K562 (cell line): ENCODE data around the gene PIAS3. TPM values are rescaled to one million over a fixed set of nuclear protein-coding genes. Genes with fewer than 3 reads are reported as not detected.
A peak's percentile ranks its signal among the peaks of the same experiment; 100 is the strongest.

Experiments used
- DMBX1 ChIP-seq: fragments of 250-450 bp; sonication (Bioruptor Pico); IDR thresholded peaks from 2 replicates; pipeline ENCODE4 v1.8.0; 2022; ENCODE audit warnings: inconsistent platforms, mild to moderate bottlenecking, moderate library complexity, borderline replicate concordance
- EWSR1 ChIP-seq: fragments of 450-650 bp; IDR thresholded peaks from 2 replicates; pipeline ENCODE4 v1.6.1; 2018; ENCODE audit warnings: borderline replicate concordance, mild to moderate bottlenecking, low read depth, moderate library complexity; ENCODE audit not compliant: partially characterized antibody
- FOXJ2 ChIP-seq: fragments of 200-800 bp; sonication (Bioruptor generic); IDR thresholded peaks from 2 replicates; pipeline ENCODE4 v1.6.1; 2016; ENCODE audit warnings: missing genetic modification characterization, missing compliant biosample characterization
- FOXJ3 ChIP-seq: sonication (generic); formaldehyde crosslinking; IDR thresholded peaks from 2 replicates; pipeline ENCODE4 v1.4.0; 2020; ENCODE audit warnings: mild to moderate bottlenecking, missing genetic modification reagents
- HDGF ChIP-seq: fragments of 450-650 bp; IDR thresholded peaks from 2 replicates; pipeline ENCODE4 v1.6.1; 2016
- IRF2 ChIP-seq: sonication (generic); formaldehyde crosslinking; IDR thresholded peaks from 2 replicates; pipeline ENCODE4 v1.8.1; 2022; ENCODE audit warnings: mild to moderate bottlenecking, missing genetic modification reagents
- MCM5 ChIP-seq: fragments of 450-650 bp; IDR thresholded peaks from 2 replicates; pipeline ENCODE4 v1.6.1; 2016; ENCODE audit warnings: low read depth
- NFRKB ChIP-seq: fragments of 450-650 bp; IDR thresholded peaks from 2 replicates; pipeline ENCODE4 v1.6.1; 2016; ENCODE audit warnings: low read depth
- PPARD ChIP-seq: fragments of 250-450 bp; sonication (Bioruptor Pico); IDR thresholded peaks from 2 replicates; pipeline ENCODE4 v1.8.0; 2022; ENCODE audit warnings: inconsistent platforms, mild to moderate bottlenecking, moderate library complexity
- RAD21 ChIP-seq, 2 experiments: fragments of 250-450 bp in 1 of 2; fragments of 450-650 bp in 1 of 2; sonication (Bioruptor Pico) in 1 of 2; formaldehyde crosslinking in 1 of 2; IDR thresholded peaks in 1 of 2; conservative IDR thresholded peaks in 1 of 2; 2 replicates each; pipeline versions ENCODE4 v1.4.0 to v1.8.0; 2020 to 2022; ENCODE audit warnings: mild to moderate bottlenecking in 2 of 2, moderate library complexity in 1 of 2
- RBM39 ChIP-seq: fragments of 200-400 bp; formaldehyde crosslinking; optimal IDR thresholded peaks from 2 replicates; pipeline ENCODE3; 2018; ENCODE audit warnings: low read depth, low read length
- SAFB ChIP-seq: fragments of 200-400 bp; formaldehyde crosslinking; IDR thresholded peaks from 2 replicates; pipeline ENCODE4 v1.6.1; 2017; ENCODE audit warnings: low read depth, low read length, borderline replicate concordance
- SAFB2 ChIP-seq: fragments of 200-400 bp; formaldehyde crosslinking; IDR thresholded peaks from 2 replicates; pipeline ENCODE4 v1.6.1; 2018; ENCODE audit warnings: borderline replicate concordance, low read length, low read depth, moderate library complexity; ENCODE audit not compliant: severe bottlenecking
- SMARCA4 ChIP-seq: fragments of 450-650 bp; IDR thresholded peaks from 2 replicates; pipeline ENCODE4 v1.6.1; 2016
- SMC3 ChIP-seq: conservative IDR thresholded peaks from 2 replicates; pipeline ENCODE4 v1.6.1; 2011; ENCODE audit warnings: low read depth, low read length, improper control_type of control experiment; ENCODE audit not compliant: insufficient read depth
- THRAP3 ChIP-seq: fragments of 450-650 bp; IDR thresholded peaks from 2 replicates; pipeline ENCODE4 v1.6.1; 2016; ENCODE audit warnings: mild to moderate bottlenecking, inconsistent platforms, borderline replicate concordance
- WHSC1 ChIP-seq: IDR thresholded peaks from one replicate; pipeline ENCODE4 v1.6.1; 2012; ENCODE audit warnings: low read length, control low read depth, inconsistent platforms
- ZNF184 ChIP-seq: sonication (generic); formaldehyde crosslinking; IDR thresholded peaks from 2 replicates; pipeline ENCODE4 v1.5.0; 2020; ENCODE audit warnings: missing genetic modification reagents
- ZNF224 ChIP-seq: sonication (generic); formaldehyde crosslinking; IDR thresholded peaks from 2 replicates; pipeline ENCODE4 v1.8.0; 2022; ENCODE audit warnings: mild to moderate bottlenecking, missing genetic modification reagents
- ZNF408 ChIP-seq: fragments of 250-450 bp; sonication (Bioruptor Pico); IDR thresholded peaks from 2 replicates; pipeline ENCODE4 v1.4.0; 2020; ENCODE audit warnings: low read depth, mild to moderate bottlenecking, moderate library complexity
- ZNF57 ChIP-seq: fragments of 450-650 bp; formaldehyde crosslinking; IDR thresholded peaks from 2 replicates; pipeline ENCODE4 v1.4.0; 2020; ENCODE audit warnings: mild to moderate bottlenecking, moderate library complexity
- ZNF717 ChIP-seq: fragments of 250-450 bp; sonication (Bioruptor Pico); IDR thresholded peaks from 2 replicates; pipeline ENCODE4 v1.5.0; 2021
- polyA plus RNA-seq, 8 experiments: library from polyadenylated mRNA; depleted of rRNA in 4 of 8; stranded (reverse) in 5 of 8; unstranded in 3 of 8; fragments of >200 nt; fragmentation: Nextera tagmentation in 2 of 8; fragmentation: Illumina TruSeq in 1 of 8; extraction: Ambion mirVana in 2 of 8; extraction: Trizol in 1 of 8; gene quantifications; 2 replicates each; pipeline versions ENCODE4 v1.2.1 to v1.2.3, GENCODE V29; 2011 to 2014; ENCODE audit warnings: inconsistent platforms in 1 of 8, missing spikeins in 1 of 8
- total RNA-seq, 7 experiments: library from RNA; depleted of rRNA in 6 of 7; stranded (reverse); fragments of >200 nt in 6 of 7; fragmentation: Illumina TruSeq in 2 of 7; extraction: Trizol in 2 of 7; gene quantifications; 2 replicates each; pipeline versions ENCODE4 v1.2.1 to v1.2.3, GENCODE V29; 2011 to 2021; ENCODE audit warnings: low replicate concordance in 1 of 7
- TF ChIP-seq, protein P1 (sequence below): sonication (generic); formaldehyde crosslinking; IDR thresholded peaks from 2 replicates; pipeline ENCODE4 v1.8.0; 2023; ENCODE audit warnings: mild to moderate bottlenecking, missing genetic modification reagents
- TF ChIP-seq, protein P2 (sequence below): fragments of 250-450 bp; sonication (Bioruptor Pico); IDR thresholded peaks from 2 replicates; pipeline ENCODE4 v1.5.0; 2021
- TF ChIP-seq, protein P3 (sequence below): sonication (generic); formaldehyde crosslinking; IDR thresholded peaks from 2 replicates; pipeline ENCODE4 v1.9.0; 2022; ENCODE audit warnings: mild to moderate bottlenecking, missing genetic modification reagents

PIAS3 gene
- total and polyA plus RNA-seq, 9 of the 15 experiments (the other 6 are each of a cell fraction or from before 2014, with no cell fraction given) = 1.1 to 25.6 (median 7.9) TPM

DNA sequence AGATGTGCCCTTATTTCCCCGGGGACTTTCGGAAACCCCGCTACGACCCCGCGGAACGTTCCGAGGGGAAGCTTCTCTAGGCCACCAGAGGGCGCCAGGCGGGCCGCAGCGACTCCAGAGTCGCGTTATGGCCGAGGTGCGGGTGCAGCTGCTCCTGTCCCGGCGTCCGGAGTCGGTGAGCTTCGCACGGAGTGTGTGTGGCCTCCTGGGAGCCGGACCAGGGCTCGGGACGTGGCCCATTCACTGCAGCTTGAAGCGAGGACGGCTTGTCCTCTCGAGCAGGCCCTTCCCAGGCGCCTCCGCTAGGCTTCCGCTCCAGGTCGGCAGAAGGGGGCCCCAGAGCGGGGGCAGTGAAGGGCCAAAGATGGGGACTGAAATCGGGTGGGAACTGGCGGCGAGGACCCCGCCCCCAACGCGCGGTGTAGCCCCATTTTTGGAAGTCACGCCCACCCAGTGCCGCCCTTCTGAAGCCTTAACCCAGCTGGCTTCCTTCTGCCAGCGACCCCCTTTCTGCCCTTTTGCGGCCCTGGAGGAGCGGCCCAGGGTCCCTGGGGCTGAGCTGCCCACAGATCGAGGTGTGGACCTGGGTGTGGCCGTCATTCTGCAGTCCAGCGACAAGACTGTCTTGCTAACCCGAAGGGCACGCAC, 13.2 kb downstream of the PIAS3 start, which contains the start of gene NUDT17 (continued):
- TF ChIP-seq, protein P1, sequence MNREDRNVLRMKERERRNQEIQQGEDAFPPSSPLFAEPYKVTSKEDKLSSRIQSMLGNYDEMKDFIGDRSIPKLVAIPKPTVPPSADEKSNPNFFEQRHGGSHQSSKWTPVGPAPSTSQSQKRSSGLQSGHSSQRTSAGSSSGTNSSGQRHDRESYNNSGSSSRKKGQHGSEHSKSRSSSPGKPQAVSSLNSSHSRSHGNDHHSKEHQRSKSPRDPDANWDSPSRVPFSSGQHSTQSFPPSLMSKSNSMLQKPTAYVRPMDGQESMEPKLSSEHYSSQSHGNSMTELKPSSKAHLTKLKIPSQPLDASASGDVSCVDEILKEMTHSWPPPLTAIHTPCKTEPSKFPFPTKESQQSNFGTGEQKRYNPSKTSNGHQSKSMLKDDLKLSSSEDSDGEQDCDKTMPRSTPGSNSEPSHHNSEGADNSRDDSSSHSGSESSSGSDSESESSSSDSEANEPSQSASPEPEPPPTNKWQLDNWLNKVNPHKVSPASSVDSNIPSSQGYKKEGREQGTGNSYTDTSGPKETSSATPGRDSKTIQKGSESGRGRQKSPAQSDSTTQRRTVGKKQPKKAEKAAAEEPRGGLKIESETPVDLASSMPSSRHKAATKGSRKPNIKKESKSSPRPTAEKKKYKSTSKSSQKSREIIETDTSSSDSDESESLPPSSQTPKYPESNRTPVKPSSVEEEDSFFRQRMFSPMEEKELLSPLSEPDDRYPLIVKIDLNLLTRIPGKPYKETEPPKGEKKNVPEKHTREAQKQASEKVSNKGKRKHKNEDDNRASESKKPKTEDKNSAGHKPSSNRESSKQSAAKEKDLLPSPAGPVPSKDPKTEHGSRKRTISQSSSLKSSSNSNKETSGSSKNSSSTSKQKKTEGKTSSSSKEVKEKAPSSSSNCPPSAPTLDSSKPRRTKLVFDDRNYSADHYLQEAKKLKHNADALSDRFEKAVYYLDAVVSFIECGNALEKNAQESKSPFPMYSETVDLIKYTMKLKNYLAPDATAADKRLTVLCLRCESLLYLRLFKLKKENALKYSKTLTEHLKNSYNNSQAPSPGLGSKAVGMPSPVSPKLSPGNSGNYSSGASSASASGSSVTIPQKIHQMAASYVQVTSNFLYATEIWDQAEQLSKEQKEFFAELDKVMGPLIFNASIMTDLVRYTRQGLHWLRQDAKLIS = peak; percentile 73; the same call in 1 of the 2 replicates
- TF ChIP-seq HDGF = no peak
- TF ChIP-seq FOXJ2 (tag) = no peak
- no peak; the same call in 1 of the 2 replicates for TF ChIP-seq SAFB
- TF ChIP-seq IRF2 (CRISPR knock-in tag) = no peak
- no peak for TF ChIP-seq ZNF408
- TF ChIP-seq ZNF57 = no peak
- no peak for TF ChIP-seq SMARCA4
- TF ChIP-seq EWSR1 = no peak
- TF ChIP-seq MCM5 = no peak
- peak; percentile 64 for TF ChIP-seq SMC3
- TF ChIP-seq, protein P2, sequence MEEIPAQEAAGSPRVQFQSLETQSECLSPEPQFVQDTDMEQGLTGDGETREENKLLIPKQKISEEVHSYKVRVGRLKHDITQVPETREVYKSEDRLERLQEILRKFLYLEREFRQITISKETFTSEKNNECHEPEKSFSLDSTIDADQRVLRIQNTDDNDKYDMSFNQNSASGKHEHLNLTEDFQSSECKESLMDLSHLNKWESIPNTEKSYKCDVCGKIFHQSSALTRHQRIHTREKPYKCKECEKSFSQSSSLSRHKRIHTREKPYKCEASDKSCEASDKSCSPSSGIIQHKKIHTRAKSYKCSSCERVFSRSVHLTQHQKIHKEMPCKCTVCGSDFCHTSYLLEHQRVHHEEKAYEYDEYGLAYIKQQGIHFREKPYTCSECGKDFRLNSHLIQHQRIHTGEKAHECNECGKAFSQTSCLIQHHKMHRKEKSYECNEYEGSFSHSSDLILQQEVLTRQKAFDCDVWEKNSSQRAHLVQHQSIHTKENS (CRISPR knock-in tag) = peak; percentile 47; the same call in 1 of the 2 replicates
- TF ChIP-seq THRAP3 = no peak
- no peak for TF ChIP-seq PPARD
- no peak for TF ChIP-seq FOXJ3 (CRISPR knock-in tag)
- TF ChIP-seq ZNF717 (CRISPR knock-in tag) = no peak
- TF ChIP-seq, protein P3, sequence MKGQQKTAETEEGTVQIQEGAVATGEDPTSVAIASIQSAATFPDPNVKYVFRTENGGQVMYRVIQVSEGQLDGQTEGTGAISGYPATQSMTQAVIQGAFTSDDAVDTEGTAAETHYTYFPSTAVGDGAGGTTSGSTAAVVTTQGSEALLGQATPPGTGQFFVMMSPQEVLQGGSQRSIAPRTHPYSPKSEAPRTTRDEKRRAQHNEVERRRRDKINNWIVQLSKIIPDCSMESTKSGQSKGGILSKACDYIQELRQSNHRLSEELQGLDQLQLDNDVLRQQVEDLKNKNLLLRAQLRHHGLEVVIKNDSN (CRISPR knock-in tag) = no peak
- TF ChIP-seq WHSC1 = no peak
- TF ChIP-seq SAFB2 = no peak
- no peak for TF ChIP-seq RBM39
- TF ChIP-seq RAD21 (CRISPR knock-in tag; conservative IDR thresholded peaks at IDR 0.05 in 1 of 2, IDR thresholded peaks at IDR 0.05 in 1 of 2) = peak; percentile 71 to 77
- no peak for TF ChIP-seq ZNF184
- TF ChIP-seq ZNF224 (CRISPR knock-in tag) = no peak
- TF ChIP-seq NFRKB = peak; percentile 58; the same call in 1 of the 2 replicates
- TF ChIP-seq DMBX1 = no peak
